Fibroblast of lung (primary cell): ENCODE data around the gene SERPINB11. TPM values are rescaled to one million over a fixed set of nuclear protein-coding genes. Genes with fewer than 3 reads are reported as not detected.

Experiments
- DNase-seq, 2 donors: peaks; one replicate each; pipeline versions ENCODE4 v3.0.0 to v3.0.0-alpha.2; 2010; ENCODE audit warnings: low read depth in 2 of 2
- H2AFZ ChIP-seq: 2 replicates; pipeline ENCODE4 v1.5.1; 2012; ENCODE audit warnings: low read length, control low read depth, inconsistent platforms
- H3K27ac ChIP-seq: 2 replicates; pipeline ENCODE4 v1.5.1; 2011; ENCODE audit warnings: low read length, control low read depth; ENCODE audit not compliant: insufficient read depth
- H3K27me3 ChIP-seq: 2 replicates; pipeline ENCODE4 v1.5.1; 2011; ENCODE audit warnings: mild to moderate bottlenecking, low read length; ENCODE audit not compliant: control insufficient read depth, insufficient read depth
- H3K36me3 ChIP-seq: 2 replicates; pipeline ENCODE4 v1.5.1; 2011; ENCODE audit warnings: low read length; ENCODE audit not compliant: control insufficient read depth, insufficient read depth
- H3K4me1 ChIP-seq: 2 replicates; pipeline ENCODE4 v1.5.1; 2011; ENCODE audit warnings: low read length; ENCODE audit not compliant: control insufficient read depth, insufficient read depth; ENCODE audit errors: extremely low read depth
- H3K4me2 ChIP-seq: 2 replicates; pipeline ENCODE4 v1.5.1; 2011; ENCODE audit warnings: low read length, control low read depth; ENCODE audit not compliant: insufficient read depth; ENCODE audit errors: extremely low read depth
- H3K4me3 ChIP-seq, 4 experiments: fragments of 200-600 bp in 1 of 4; sonication (generic) in 1 of 4; replicated peaks in 1 of 4; 2 replicates each; pipeline ENCODE4 v1.5.1; 2011 to 2016; ENCODE audit warnings: low read length in 4 of 4, low read depth in 3 of 4, mild to moderate bottlenecking in 3 of 4, control low read depth in 2 of 4, inconsistent platforms in 1 of 4, mixed read lengths in 1 of 4; ENCODE audit not compliant: insufficient read depth in 1 of 4; ENCODE audit errors: control extremely low read depth in 1 of 4
- H3K79me2 ChIP-seq: 2 replicates; pipeline ENCODE4 v1.5.1; 2012; ENCODE audit warnings: mild to moderate bottlenecking, low read length, inconsistent platforms; ENCODE audit not compliant: control insufficient read depth, insufficient read depth
- H3K9ac ChIP-seq: 2 replicates; pipeline ENCODE4 v1.5.1; 2011; ENCODE audit warnings: mild to moderate bottlenecking, low read length, control low read depth; ENCODE audit not compliant: insufficient read depth
- H3K9me3 ChIP-seq: 2 replicates; pipeline ENCODE4 v1.5.1; 2012; ENCODE audit warnings: low read depth, low read length; ENCODE audit not compliant: control insufficient read depth, insufficient read depth
- H4K20me1 ChIP-seq: 2 replicates; pipeline ENCODE4 v1.5.1; 2011; ENCODE audit warnings: low read length; ENCODE audit not compliant: control insufficient read depth, insufficient read depth; ENCODE audit errors: extremely low read depth
- EZH2 ChIP-seq: IDR thresholded peaks from 2 replicates; pipeline ENCODE4 v1.5.1; 2012; ENCODE audit warnings: low read length, control low read depth, mild to moderate bottlenecking; ENCODE audit errors: missing control alignments
- polyA plus RNA-seq, 2 donors: library from polyadenylated mRNA; depleted of rRNA in 1 of 2; stranded (reverse) in 1 of 2; unstranded in 1 of 2; fragments of >200 nt; gene quantifications; 2 replicates each; pipeline ENCODE4 v1.2.1, GENCODE V29; 2011 to 2012; ENCODE audit warnings: missing spikeins in 1 of 2
- total RNA-seq: library from RNA; depleted of rRNA; stranded (reverse); fragments of >200 nt; gene quantifications from 2 replicates; pipeline ENCODE4 v1.2.1, GENCODE V29; 2014
- TF ChIP-seq, protein P1 (sequence below), 2 donors: IDR thresholded peaks in 1 of 2; conservative IDR thresholded peaks in 1 of 2; 1 replicate in 1 of 2; 2 replicates in 1 of 2; pipeline ENCODE4 v1.5.1; 2011 to 2012; ENCODE audit warnings: low read length in 2 of 2, control low read depth in 1 of 2, inconsistent platforms in 1 of 2, low read depth in 1 of 2, mild to moderate bottlenecking in 1 of 2

The SERPINB11 gene
- total and polyA plus RNA-seq, 2 donors (not counting 1 experiment from before 2014, with no cell fraction given): not detected

GRCh38 chr18:63749489-63749888 lies 46.7 kb downstream of the SERPINB11 start:
- H3K36me3 ChIP-seq: no peaks in the 10 kb centered on the region
- H3K27ac ChIP-seq: no peak overlapping the region
- no peak overlapping the region for H3K4me3 ChIP-seq
- H3K9ac ChIP-seq: no peak overlapping the region
- H3K9me3 ChIP-seq: no peaks in the 10 kb centered on the region
- no peak overlapping the region for H2AFZ ChIP-seq
- no peaks in the 10 kb centered on the region for H3K4me1 ChIP-seq
- no peaks in the 10 kb centered on the region for H3K79me2 ChIP-seq
- no peaks in the 10 kb centered on the region for H4K20me1 ChIP-seq
- H3K27me3 ChIP-seq: no peaks in the 10 kb centered on the region
- TF ChIP-seq EZH2: no peak
- TF ChIP-seq, protein P1, sequence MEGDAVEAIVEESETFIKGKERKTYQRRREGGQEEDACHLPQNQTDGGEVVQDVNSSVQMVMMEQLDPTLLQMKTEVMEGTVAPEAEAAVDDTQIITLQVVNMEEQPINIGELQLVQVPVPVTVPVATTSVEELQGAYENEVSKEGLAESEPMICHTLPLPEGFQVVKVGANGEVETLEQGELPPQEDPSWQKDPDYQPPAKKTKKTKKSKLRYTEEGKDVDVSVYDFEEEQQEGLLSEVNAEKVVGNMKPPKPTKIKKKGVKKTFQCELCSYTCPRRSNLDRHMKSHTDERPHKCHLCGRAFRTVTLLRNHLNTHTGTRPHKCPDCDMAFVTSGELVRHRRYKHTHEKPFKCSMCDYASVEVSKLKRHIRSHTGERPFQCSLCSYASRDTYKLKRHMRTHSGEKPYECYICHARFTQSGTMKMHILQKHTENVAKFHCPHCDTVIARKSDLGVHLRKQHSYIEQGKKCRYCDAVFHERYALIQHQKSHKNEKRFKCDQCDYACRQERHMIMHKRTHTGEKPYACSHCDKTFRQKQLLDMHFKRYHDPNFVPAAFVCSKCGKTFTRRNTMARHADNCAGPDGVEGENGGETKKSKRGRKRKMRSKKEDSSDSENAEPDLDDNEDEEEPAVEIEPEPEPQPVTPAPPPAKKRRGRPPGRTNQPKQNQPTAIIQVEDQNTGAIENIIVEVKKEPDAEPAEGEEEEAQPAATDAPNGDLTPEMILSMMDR (conservative IDR thresholded peaks at IDR 0.05 in 1 of 2, IDR thresholded peaks at IDR 0.05 in 1 of 2; ENCODE audit: low read depth in 1 of 2, low read length in 2 of 2): no peak
- H3K4me2 ChIP-seq: no peak overlapping the region
- DNase-seq: no peak

- Histone ChIP-seq H2AFZ (no peak overlapping the region), H3K4me1 (no peaks in the 10 kb centered on the region), H4K20me1 (no peaks in the 10 kb centered on the region), H3K4me2 (no peak overlapping the region), H3K4me3 (no peak overlapping the region), H3K27me3 (no peaks in the 10 kb centered on the region), H3K9ac (no peak overlapping the region), H3K36me3 (no peaks in the 10 kb centered on the region), H3K9me3 (no peaks in the 10 kb centered on the region), H3K79me2 (no peaks in the 10 kb centered on the region), H3K27ac (no peak overlapping the region)
- TF ChIP-seq, protein P1 (conservative IDR thresholded peaks at IDR 0.05 in 1 of 2, IDR thresholded peaks at IDR 0.05 in 1 of 2; ENCODE audit: low read depth in 1 of 2, low read length in 2 of 2): no peak
- DNase-seq: no peak
These were observed 49.9 kb downstream of the SERPINB11 start for GRCh38 chr18:63752636-63753035.

DNA sequence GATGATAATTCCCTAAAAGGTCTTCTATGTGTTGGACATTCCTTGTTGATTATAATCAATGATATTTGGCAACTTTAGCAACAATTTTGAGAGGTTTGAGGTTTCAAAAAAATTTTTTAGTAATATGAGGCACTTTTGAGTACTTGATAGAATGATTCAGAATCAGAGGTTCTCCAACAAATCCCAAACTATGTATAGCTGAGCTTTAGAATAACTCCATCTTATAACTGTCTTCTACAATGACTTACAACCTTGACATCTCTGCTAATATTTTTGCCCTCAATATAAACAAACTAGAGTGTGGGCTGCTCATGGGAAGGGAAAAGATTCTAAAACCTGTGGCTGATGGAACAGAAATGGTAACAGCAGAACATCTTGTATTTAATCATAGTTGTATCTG lies 50.9 kb downstream of the SERPINB11 start:
- H3K4me2 ChIP-seq: no peak overlapping the region
- H3K27me3 ChIP-seq: no peaks in the 10 kb centered on the region
- H3K79me2 ChIP-seq: no peaks in the 10 kb centered on the region
- H3K9ac ChIP-seq: no peak overlapping the region
- no peaks in the 10 kb centered on the region for H4K20me1 ChIP-seq
- H3K4me3 ChIP-seq: no peak overlapping the region
- peak in 1 of 2 donors; percentile 32 for DNase-seq
- no peaks in the 10 kb centered on the region for H3K36me3 ChIP-seq
- no peak overlapping the region for H2AFZ ChIP-seq
- H3K9me3 ChIP-seq: no peaks in the 10 kb centered on the region
- TF ChIP-seq EZH2: no peak
- TF ChIP-seq, protein P1 (conservative IDR thresholded peaks at IDR 0.05 in 1 of 2, IDR thresholded peaks at IDR 0.05 in 1 of 2; ENCODE audit: low read depth in 1 of 2, low read length in 2 of 2): no peak
- H3K4me1 ChIP-seq: no peaks in the 10 kb centered on the region
- H3K27ac ChIP-seq: no peak overlapping the region
